Stimulated activated CD8-positive, alpha-beta memory T cell treated with anti-CD3 and anti-CD28 coated beads, Interleukin-4, amount 100 ng/mL, for 1 hour (primary cell): Measurements from ENCODE around the gene ZBTB7C.

Source experiments
- DNase-seq, 2 donors: peaks; one replicate each; pipeline ENCODE4 v3.0.0-alpha.2; 2020; ENCODE audit warnings: low read depth in 2 of 2, low spot score in 1 of 2

Gene ZBTB7C

DNA sequence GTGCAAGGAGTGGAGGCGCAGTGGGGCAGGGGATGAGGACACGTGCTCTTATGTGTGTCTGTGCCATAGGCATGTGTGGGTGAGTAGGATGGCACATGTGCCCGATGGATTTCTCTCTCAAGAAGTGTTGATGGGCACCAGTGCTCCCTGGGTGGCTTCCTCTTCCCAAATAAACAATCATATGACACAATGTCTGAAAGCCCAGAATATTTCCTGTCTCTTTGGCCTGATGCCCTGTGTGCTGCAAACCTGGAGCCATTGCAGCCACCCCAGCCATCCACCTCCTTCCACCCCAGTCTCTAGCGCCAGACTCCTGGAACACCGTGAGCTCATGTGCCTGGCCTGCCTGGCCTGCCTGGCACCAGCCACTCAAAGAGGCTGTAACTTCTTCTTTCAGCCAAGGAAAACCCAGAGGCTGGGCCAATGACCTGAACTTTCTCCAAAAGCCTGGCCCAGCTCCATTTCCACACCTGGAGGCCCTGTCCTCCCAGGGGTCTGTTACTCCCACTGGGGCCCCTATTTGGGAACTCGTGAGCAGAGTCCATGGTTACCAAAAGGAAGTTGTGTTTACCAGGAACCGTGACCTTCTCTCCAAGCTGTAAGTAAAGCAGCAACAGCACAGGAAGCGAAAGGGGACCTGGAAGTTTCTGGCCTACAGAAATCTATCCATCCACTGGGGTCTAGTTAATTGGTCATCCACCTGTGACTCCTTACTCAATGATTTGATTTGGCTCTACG lies 9.5 kb upstream of the ZBTB7C start:
- DNase-seq, result no peak

DNA sequence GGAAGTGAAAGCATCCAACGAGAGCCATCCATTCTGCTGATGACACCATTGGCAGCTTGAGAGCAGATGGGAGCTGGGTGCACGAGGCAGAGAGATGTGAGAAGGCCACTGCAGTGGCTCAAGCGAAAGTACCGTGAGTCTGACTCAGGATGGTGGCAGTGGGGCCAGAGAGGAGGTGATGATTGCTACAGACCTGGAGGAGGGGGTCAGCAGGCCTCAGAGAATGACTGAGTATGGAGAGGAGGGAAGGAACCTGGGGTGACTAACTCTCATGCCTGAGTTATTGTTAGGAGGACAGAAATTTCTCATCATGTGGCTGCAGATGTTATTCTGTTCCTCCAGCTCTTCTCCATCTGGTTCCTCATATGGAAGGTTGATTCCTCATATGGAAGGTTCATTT lies 8.8 kb upstream of the ZBTB7C start:
- no peak for DNase-seq

DNA sequence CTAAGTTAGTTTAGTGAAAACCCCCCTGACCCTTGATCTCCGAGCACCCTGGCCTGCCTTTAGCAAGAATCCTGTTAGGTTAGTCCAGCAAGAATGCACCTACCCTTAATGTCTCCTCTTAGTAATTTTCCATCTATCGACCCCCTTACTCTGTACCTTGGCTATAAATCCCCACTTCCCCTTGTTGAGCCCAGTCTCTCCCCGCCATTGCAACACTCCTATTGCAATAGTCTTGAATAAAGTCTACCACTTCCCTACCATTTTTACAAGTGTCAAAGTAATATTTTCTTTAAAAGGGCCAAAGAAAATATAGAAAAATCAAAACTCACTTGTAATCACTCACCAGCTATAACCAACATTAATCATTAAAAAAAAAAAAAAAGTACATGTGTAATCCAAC lies 4.2 kb upstream of the ZBTB7C start:
- DNase-seq, result no peak

DNA sequence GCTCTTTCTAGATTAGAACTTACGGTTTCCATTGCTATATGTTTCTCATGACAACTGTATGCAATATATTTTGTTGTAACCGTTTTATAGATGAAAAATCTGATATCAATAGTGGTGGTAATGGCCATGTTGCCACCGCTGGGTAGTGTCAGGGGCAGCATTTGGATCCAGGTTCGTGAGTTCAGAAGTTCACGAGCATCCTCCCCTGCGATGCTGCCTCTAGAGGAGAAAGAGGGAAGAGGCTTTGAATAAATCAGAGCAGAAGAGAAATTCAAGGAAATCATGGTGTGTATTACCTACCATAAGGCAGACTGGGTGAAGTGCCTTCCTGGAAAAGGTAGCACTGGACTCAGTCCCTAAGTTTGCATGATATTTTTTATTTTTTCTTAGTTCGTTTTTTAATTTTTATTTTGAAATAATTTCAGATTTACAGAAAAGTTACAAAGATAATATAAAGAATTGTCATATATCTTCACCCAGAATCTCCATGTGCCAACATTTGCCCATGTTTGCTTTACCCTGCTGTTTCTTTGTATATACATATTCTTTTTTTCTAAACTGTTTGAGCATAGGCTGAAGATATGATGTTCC lies 3.3 kb upstream of the ZBTB7C start:
- no peak for DNase-seq

DNA sequence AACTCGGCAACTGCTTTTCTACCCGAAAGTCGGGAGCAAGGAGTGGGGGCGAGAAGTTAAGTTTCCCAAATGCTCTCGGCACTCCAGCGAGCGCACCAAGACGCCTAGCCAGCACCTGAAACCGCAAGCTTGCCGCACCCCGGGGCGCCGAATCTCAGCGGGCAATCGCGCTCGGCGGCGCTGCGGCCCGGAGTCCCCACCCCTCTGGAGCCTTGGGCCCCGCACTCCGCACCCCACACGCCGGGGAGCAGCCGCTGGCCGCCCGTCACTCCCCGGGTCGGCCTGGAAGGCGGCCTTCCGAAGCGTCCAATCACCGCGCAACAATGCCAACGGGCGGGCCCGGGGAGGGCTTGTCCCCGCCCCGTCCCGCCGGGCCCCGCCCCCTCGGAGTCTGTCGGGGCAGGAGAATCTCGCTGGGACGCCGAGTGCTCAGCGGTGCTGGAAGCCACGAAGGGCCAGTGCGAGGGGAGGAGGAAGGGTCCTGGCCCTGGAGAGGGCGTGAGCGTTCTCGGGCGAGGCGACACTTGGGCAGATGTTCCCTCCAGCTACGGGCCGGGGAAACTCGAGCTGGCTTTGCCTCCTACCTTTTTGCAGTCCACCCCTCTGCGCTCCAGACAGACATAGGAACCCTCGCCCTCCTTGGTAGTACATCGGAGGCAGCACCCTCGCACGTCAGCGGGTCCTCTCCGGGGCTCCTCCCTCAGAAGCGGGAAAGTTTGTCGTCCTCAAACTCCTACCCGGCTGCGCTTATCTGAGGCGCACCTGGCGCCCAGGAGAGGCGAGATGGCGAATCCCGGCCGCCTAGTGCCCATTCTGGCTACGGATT lies 1.1 kb upstream of the ZBTB7C start:
- peak in 1 of 2 donors; percentile 14 for DNase-seq

DNA sequence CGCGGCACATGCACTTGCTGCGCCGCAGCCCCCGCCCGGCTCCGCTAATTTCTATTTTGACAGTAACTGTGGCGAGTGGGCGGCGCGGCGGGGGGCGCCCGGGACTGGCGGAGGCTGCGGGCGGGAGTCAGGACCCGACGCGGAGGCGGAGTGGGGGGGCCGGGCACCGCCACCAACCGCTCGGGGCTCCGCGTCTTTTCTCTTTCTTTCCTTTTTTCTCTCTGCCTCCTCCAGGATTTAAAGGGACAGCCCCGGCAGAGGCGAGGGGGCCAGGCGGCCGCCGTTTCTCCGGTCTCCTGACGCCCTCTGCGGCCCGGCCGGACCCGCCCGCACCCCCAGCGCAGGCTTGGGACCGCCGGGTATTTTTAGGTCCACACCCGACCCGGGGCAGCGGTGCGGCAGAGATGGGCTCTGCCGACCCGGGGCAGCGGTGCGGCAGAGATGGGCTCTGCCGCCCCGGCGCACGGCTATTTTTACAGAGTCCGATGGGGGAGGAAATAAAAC lies 460 bp upstream of the ZBTB7C start:
- DNase-seq, result no peak

DNA sequence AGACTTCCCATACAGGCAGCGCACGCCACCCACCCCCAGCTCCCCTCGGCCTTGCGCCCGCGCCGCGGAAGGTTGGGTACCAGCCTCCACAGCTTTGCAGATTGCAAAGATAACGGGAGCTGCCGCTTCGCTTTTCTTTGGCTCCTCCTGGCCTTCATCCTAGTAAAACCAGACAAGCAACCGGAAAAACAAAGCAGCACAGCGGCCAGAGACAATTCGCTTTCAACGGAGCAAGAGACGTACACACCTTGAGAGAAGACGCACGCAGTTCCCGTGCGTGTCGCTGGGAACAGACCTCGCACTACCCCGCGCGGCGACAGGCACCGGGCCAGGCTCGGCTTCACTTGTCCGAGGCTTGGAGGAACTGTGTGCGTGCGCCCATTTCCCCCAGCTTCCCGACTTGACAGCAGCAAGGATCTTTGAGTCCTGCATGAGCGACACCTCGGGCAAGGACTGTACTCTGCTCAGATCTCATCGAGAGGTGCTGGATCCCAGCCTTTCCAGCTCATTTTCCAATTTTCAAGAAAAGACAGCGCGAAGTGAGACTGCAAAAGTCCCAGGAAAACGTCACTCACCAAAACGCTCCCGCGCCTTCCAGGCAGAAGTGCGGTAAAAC lies 964 bp downstream of the ZBTB7C start:
- no peak for DNase-seq

DNA sequence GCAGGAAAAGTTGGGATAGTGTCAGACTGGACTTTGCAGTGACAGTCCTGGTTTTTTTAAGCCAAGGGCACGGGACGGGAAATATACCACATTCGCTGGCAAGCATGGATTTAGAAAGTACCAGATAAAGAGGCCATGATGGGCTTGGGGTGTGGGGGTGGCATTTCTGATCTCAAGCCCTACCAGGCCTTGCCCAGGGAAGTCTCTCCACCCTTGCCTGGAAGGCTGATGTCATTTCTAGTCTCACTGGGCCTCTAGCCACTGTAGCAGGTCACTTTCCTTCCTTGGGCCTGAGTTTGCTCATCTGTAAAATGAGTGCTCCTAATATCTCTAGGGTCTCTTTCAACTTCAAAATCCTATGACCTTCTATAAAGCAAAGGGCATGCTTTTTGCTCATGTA lies 1.8 kb downstream of the ZBTB7C start:
- DNase-seq, result no peak

DNA sequence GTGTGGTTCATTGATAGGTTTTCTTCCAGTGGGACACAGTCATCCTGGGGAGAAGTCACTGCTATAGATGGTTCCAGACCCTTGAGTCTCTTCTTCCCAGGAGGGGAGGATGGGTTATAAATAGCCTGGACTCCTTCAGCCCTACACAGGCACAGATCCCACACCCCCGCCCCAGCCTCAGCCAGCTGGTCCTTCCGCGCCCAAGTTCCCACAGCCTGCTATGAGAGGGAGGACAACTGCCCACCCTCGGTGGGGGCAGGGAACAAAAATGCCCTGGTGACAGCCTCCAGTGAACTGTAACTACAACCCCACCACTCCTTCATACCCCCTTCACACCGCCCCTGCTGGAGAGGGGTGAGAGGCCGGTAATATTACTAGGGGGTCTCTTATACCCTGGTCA lies 3.2 kb downstream of the ZBTB7C start:
- DNase-seq, result no peak

DNA sequence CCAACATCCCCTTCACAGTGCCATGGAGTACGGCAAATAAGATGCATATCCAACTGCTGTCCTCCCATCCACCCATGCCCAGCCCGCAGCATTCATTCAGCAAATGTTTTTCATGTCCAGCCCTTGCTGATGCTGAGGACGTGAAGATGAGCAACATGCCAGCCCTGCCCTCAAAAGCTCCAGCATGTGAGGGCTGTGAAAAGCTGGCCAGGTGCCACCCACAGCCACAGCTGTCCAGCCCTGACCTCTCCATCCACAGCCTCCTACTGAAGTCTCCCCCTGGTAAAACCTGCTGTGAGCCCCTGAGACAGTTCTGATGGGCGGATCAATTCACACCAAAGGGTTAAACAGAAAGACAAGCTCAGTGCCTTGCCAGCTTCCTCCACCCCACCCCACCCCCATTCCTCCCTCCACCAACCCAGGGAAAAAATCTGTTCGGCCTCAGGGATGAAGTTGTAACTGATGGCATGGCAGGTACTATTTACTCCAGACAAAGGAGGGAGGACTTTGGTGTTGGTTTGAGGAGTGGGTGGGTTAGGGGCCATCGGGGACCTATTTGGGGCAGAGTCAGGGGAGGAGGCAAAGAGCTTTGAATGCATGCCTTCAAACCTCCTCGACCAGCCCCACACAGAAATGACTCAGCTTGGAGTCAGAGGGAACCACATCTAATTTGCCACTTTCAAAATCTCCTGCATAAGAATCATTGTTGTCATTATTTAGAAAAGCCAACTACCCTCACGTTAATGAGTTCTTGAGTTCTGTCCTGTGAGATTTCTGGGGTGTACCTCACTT lies 4.3 kb downstream of the ZBTB7C start:
- no peak for DNase-seq

DNA sequence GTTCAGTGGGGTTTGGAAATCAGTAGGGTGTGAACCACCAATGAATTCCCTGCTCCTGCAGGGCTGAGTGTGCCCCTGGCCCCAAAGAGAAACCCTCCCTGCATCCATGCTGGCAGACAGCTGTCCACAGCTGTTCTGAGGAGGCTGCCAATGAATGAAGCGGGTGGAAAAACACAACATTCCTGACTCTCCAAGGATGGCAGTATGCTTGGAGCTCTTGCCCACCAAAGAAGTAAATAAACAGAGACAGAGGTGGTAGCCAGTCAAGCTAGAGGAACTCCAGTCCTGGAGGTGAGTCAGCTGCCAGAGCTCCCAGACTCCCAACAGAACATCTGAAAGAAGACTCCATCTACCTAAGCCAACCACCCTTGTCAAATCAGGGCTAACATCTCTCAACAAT lies 6.2 kb downstream of the ZBTB7C start:
- DNase-seq, result no peak

DNA sequence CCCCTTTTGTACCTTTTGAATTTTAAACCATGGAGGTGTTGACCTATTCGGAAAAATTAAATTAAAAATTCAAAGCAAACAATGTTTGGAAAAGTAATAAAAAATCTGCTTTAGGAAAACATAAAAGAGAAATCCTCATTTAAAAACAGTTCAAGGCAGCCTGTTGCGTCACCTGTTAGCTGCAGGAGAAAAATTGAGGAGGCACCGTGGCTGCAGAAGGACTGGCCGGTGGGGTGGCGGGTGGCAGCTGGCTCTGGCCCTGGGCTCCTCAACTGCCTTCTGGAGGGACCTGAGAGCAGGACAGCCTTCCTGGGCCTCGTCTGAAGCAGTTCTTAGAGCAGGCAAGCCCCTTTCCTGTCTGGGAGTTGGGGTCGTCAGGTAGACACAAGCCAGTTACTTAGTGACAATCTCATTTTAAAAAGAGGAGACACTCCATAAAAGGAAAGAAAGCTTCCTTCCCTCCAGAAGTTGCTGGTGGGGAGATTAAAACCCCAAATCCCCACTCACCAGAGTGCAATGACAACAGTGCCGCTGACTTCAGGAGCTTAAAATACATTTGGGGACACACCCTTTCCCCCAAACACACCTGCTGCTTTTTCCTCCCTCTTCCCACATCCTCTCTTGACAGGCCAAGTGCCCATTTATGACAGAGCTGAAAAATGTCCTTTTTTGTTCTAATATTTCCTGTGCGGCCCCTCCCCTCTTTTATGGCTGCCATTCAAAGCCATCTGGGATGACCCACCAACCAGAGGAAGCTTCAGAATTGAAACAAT lies 9.7 kb downstream of the ZBTB7C start:
- no peak for DNase-seq

DNA sequence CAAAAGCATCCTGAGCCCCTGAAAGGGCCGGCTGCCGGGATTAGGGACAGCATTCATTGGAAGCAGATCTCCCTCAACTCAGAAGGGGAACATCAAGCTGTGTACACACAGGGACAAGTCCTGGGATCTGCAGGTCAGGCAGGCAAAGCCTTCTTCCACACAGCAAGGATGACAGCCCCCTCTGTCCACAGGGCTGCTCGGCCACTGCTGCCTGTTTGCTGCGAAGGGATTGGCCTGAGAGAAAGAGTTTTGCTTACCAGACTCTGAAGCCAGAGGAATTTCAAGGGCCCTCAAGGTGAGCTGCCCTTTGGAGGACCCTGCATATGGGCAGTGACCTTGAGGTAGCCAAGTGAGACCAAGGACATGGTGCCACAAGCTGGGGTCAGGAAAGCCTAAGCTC lies 11.1 kb downstream of the ZBTB7C start:
- DNase-seq, result no peak

DNA sequence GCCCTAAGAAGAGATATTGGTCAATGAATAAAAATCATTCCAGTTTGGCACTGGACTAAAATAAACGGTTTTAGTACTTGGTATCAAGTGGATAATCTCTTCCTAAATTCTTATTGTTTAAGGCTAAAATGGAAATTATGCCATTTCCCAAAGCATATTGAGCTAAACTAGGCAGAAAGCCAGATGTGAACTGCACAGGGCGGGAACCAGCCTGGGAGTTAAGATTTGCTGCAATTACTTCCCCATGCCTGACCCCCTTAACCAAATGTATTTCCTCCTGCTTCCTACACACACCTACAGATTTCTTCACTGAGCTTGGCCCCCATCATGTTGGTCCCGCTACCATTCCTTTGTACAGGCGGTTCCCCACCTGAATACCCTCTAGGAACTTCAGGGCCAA lies 12.2 kb downstream of the ZBTB7C start:
- no peak for DNase-seq

DNA sequence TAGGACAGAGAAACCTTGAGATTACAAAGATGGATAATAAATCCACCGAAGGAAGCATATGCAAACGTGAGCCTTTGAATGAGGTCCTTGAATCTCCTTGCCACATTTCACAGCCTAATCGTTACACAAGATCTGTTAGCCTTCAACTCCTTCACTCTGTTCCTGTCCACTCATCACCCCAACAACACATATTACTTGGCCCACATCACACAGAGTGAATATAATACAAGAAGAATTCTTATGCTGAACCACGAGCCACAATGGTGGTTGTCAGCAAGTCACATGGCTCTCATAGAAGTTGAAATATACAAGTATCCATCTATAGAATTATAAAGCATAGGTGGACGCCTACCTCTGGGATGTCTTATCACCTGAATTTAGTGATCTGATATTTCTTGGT lies 12.6 kb downstream of the ZBTB7C start:
- no peak for DNase-seq

DNA sequence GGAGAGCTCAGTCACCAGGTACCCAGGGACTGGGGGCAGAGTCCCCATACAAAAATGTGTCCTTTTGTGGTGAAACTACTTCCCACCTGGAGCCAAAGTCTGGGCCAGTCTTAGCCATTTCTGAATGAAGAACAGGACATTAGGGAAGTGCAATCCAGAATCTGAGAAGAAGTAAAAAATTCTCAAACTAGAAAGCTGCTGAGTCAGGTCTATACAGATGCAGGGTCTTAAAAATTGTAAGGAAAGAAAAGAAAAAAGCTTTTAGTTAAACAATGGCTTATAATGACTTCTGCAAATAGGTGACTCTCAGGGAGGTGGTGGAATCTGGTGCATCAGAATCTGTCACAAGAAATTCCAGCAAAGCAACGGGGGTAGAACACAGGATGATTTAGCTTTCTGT lies 13.5 kb downstream of the ZBTB7C start:
- DNase-seq, result no peak

DNA sequence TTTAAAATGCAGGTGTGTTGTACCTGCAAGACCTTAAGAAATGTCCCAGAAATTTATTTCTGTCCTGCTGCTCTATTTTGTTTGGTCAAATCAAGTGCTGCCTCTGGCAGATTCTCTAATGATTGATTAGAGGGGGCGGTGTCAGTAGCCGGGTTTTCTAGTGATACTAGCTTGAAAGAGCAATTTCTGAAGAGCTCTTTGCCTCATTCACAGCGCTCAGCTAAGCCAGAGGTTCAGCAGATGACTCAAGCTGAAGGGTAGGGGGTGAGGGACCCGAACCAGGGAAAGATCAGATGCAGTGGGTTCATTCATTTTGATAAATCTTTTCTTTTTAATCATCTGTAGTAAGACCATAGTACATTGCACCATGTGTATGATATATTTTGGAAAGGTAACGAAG lies 15.0 kb downstream of the ZBTB7C start:
- no peak for DNase-seq

DNA sequence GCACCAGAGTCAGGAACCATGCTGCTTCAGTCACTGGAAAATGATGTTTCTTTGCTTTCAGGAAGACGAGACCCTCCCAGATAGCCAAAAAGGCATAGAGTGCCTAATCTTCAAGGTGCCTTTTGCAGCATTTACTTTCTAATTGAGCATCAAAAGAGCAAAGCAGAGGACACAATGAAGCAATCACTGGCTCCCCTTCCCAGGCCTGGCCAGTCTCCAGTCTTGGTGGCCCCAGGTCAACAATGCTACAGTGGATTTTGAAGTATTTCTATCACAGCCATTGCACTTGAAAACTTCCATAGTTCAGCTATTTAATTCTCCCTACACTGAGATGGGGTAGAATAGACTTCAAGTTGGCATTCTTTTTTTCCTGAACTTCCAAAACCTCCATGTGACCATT lies 15.4 kb downstream of the ZBTB7C start:
- DNase-seq, result no peak

DNA sequence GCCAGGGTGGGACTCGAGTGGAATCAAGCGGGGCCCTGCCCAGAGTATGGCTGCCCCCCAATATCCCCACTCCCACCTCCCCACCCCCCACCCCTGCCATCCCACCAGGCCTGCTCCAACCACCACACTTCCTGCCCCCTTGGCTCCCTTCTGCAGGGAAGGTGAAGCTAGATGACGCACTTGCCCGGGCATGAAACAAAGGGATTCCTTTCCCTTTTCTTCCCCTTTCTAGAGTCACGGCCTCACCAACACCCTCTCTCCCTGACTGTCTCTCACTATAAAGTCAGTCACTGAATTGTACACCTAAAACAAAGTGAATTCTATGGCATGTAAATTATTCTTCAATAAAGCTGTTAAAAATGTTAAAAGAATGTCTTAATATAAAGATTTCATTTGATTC lies 16.0 kb downstream of the ZBTB7C start:
- no peak for DNase-seq

DNA sequence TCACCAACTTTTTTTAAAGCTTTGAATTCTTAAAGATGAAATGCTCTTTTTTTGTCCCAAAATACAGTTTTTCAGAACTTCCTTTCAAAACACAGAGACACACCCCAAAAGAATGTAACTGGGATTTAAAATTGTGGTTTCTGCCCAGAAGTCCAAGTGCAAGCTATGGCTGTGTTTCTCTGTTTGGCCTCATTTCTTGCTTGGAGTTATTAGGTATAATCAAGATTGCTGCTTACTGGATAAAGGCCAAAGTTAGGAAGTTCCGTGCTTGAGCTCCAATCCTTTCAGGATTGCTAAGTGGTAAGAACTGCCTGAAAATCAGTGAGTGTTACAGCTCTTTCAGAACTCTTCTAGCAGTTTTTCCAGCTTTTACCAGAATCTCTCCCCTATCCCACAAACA lies 16.9 kb downstream of the ZBTB7C start:
- no peak for DNase-seq
